Measurements from ENCODE around the gene PPM1A.

DNA sequence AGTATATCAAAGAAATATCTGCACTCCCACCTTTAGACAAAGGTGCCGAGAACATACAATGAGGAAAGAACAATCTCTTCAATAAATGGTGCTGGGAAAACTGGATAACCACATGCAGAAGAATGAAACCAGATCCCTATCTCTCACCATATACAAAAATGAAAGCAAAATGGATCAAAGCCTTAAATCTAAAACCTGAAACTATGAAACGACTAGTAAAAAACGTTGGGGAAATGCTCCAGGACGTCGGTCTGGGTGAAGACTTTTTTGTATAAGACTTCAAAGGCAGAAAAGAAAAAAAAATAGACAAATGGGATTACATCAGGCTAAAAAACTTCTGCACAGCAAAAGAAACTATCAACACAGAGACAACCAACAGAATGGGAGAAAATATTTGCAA is 83.8 kb downstream of the PPM1A start:
- no peak for TF ChIP-seq CTCF (IDR thresholded peaks at IDR 0.05)
- TF ChIP-seq POLR2AphosphoS5 (IDR thresholded peaks at IDR 0.05; ENCODE audit: low read depth, low read length): no peak
- TF ChIP-seq, protein P1, sequence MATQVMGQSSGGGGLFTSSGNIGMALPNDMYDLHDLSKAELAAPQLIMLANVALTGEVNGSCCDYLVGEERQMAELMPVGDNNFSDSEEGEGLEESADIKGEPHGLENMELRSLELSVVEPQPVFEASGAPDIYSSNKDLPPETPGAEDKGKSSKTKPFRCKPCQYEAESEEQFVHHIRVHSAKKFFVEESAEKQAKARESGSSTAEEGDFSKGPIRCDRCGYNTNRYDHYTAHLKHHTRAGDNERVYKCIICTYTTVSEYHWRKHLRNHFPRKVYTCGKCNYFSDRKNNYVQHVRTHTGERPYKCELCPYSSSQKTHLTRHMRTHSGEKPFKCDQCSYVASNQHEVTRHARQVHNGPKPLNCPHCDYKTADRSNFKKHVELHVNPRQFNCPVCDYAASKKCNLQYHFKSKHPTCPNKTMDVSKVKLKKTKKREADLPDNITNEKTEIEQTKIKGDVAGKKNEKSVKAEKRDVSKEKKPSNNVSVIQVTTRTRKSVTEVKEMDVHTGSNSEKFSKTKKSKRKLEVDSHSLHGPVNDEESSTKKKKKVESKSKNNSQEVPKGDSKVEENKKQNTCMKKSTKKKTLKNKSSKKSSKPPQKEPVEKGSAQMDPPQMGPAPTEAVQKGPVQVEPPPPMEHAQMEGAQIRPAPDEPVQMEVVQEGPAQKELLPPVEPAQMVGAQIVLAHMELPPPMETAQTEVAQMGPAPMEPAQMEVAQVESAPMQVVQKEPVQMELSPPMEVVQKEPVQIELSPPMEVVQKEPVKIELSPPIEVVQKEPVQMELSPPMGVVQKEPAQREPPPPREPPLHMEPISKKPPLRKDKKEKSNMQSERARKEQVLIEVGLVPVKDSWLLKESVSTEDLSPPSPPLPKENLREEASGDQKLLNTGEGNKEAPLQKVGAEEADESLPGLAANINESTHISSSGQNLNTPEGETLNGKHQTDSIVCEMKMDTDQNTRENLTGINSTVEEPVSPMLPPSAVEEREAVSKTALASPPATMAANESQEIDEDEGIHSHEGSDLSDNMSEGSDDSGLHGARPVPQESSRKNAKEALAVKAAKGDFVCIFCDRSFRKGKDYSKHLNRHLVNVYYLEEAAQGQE (IDR thresholded peaks at IDR 0.05; ENCODE audit: insufficient read depth in 1 of 2, low read depth in 2 of 2, low read length in 1 of 2): no peak
- TF ChIP-seq TCF7L2 (IDR thresholded peaks at IDR 0.05; ENCODE audit: low read depth, low read length): no peak
- TF ChIP-seq SIN3A (IDR thresholded peaks at IDR 0.05; ENCODE audit: borderline replicate concordance, insufficient read depth, low read depth, low read length): no peak

Data from Panc1 (cell line).